ENCODE measurements around the gene NOTCH1. TPM values are rescaled to one million over a fixed set of nuclear protein-coding genes. Genes with fewer than 3 reads are reported as not detected.
A peak's percentile ranks its signal among the peaks of the same experiment; 100 is the strongest.

Gene NOTCH1
- total and polyA plus RNA-seq, 8 donors: 1.4 to 338 (median 19.1) TPM

DNA sequence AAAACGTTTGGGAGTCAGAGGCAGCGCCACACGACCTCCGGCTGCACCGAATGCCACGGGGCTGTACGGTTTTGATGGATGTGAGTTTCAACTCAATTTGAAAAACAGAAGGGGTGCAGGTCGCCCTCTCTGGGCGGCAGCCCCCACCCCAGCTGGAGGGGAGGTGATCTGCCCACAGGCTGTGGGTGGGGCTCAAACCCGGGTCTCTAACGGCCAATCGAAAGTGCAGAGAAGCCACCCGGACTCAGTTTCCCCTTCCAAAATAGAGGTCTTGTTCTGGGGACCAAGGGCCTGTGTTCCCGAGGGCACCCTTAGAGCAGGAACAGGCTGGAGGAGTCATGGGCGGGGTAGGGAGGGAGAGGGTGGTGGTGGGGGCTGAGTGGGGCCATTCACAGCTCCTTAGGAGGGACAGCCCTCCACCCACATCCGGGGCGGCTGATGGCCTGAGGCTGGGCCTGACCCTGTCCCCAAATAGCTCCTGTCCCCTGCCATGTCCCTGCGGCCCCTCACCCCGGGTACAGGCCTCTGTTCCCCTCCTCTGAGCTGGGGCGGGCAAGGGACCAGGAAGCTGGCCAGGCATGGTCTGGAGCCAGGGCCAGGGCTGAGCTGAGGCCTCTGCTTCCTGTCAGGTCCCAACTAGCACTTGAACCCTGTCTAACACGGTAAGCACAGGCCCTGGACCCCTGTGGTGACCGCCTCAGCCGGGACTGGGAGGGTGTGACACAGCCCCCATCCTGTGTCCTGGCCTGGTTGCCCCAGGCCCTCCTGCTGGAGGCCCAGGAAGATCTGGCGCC is 22.6 kb upstream of the NOTCH1 start:
- no peak for TF ChIP-seq POLR2AphosphoS5 (IDR thresholded peaks at IDR 0.05)
- TF ChIP-seq EP300 (IDR thresholded peaks at IDR 0.05): no peak
- no peak for TF ChIP-seq POLR2A (IDR thresholded peaks at IDR 0.05)
- TF ChIP-seq, protein P1, sequence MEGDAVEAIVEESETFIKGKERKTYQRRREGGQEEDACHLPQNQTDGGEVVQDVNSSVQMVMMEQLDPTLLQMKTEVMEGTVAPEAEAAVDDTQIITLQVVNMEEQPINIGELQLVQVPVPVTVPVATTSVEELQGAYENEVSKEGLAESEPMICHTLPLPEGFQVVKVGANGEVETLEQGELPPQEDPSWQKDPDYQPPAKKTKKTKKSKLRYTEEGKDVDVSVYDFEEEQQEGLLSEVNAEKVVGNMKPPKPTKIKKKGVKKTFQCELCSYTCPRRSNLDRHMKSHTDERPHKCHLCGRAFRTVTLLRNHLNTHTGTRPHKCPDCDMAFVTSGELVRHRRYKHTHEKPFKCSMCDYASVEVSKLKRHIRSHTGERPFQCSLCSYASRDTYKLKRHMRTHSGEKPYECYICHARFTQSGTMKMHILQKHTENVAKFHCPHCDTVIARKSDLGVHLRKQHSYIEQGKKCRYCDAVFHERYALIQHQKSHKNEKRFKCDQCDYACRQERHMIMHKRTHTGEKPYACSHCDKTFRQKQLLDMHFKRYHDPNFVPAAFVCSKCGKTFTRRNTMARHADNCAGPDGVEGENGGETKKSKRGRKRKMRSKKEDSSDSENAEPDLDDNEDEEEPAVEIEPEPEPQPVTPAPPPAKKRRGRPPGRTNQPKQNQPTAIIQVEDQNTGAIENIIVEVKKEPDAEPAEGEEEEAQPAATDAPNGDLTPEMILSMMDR (IDR thresholded peaks at IDR 0.05): no peak
- intact Hi-C loops (cut with DNase I; ENCODE audit: low total_unique reads): no loop called here
- no peak for DNase-seq
- no peaks in the 10 kb centered on the region for H3K36me3 ChIP-seq
- no peaks in the 10 kb centered on the region for H3K27me3 ChIP-seq
- H3K4me1 ChIP-seq: peaks cover 41 to 71% (median 66%) of the 10 kb centered on the region in 4 donors
- no peak overlapping the region for H3K4me3 ChIP-seq
- H3K27ac ChIP-seq: peak overlapping the region in 3 of 5 donors; percentile 55 to 77 (median 77)
- no peaks in the 10 kb centered on the region for H3K9me3 ChIP-seq
- WGBS, 5 donors: 54 to 62% (median 60%) methylated on average over 22 to 24 of the region's 24 CpGs

DNA sequence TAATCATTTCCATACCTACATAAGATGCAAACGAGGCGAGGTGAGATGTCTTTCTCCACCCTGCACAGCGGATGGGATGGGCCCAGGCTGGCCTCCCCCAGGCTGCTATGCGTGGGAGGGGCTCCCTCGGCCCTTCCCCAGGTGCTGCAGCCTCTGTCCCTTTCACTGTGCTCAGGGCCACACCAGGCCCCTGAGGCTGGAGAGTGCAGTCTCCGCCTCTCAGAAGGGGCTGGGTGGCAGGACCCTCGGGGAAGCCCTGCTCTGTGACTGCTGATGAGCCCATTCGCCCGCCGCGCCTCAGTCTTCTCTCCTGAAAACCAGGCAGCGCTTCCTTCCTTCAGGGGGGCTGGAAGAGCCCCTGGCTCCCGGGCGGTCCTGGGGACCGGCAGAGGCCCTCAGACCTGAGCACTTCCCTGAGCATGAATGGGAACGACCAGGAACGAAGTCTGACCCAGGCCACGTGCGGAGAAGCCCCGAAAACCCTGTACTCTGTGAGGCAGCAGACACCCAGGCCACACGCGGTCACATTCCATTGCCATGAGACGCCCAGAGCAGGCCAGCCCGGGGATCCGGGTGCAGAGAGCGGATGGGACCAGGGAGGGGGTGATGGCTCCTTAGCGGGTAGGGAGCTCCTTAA is 21.9 kb upstream of the NOTCH1 start:
- Histone ChIP-seq H3K4me1 (peaks cover 41 to 76% (median 73%) of the 10 kb centered on the region in 4 donors), H3K27ac (peak overlapping the region; percentile 15 to 81 (median 77)), H3K36me3 (no peaks in the 10 kb centered on the region), H3K4me3 (no peak overlapping the region), H3K9me3 (no peaks in the 10 kb centered on the region), H3K27me3 (no peaks in the 10 kb centered on the region)
- 37 to 51% (median 44%) methylated on average over 16 to 27 of the region's 27 CpGs for WGBS, 5 donors
- DNase-seq: peak; percentile 61 to 92
- TF ChIP-seq POLR2AphosphoS5 (IDR thresholded peaks at IDR 0.05) (peak in 1 of 3 donors; percentile 47), EP300 (IDR thresholded peaks at IDR 0.05) (no peak)
- intact Hi-C loops (cut with DNase I; ENCODE audit: low total_unique reads): no loop called here

GRCh38 chr9:136566901-136567300 is 21.1 kb upstream of the NOTCH1 start:
- Histone ChIP-seq H3K4me3 (no peak overlapping the region), H3K27ac (peak overlapping the region in 4 of 5 donors; percentile 57 to 81 (median 77)), H3K4me1 (peaks cover 41 to 69% (median 68%) of the 10 kb centered on the region in 4 donors), H3K9me3 (no peaks in the 10 kb centered on the region), H3K36me3 (no peaks in the 10 kb centered on the region), H3K27me3 (no peaks in the 10 kb centered on the region)
- 29 to 52% (median 45%) methylated on average over 12 to 14 of the region's 14 CpGs for WGBS, 5 donors
- intact Hi-C loops (cut with DNase I; ENCODE audit: low total_unique reads): no loop called here
- TF ChIP-seq, protein P1 (IDR thresholded peaks at IDR 0.05): no peak
- TF ChIP-seq POLR2AphosphoS5 (IDR thresholded peaks at IDR 0.05): peak in 1 of 3 donors; percentile 18
- DNase-seq: peak; percentile 77 to 79

GRCh38 chr9:136566553-136566895 is 20.7 kb upstream of the NOTCH1 start:
- 84 to 92% (median 89%) methylated on average over 11 to 19 of the region's 19 CpGs for WGBS, 5 donors
- H3K27ac ChIP-seq: peak overlapping the region in 4 of 5 donors; percentile 57 to 81 (median 77)

More at GRCh38 chr9:136566553-136566895, 20.7 kb upstream of the NOTCH1 start:
- Histone ChIP-seq H3K27me3 (no peaks in the 10 kb centered on the region), H3K9me3 (no peaks in the 10 kb centered on the region), H3K4me1 (peaks cover 41 to 65% (median 65%) of the 10 kb centered on the region in 4 donors), H3K4me3 (no peak overlapping the region), H3K36me3 (no peaks in the 10 kb centered on the region)
- intact Hi-C loops (cut with DNase I; ENCODE audit: low total_unique reads): no loop called here
- TF ChIP-seq, protein P1 (IDR thresholded peaks at IDR 0.05): no peak
- TF ChIP-seq POLR2A (IDR thresholded peaks at IDR 0.05) (no peak), EP300 (IDR thresholded peaks at IDR 0.05) (no peak), POLR2AphosphoS5 (IDR thresholded peaks at IDR 0.05) (no peak)
- no peak for DNase-seq
